NK-92 (cell line): Measurements from ENCODE around the gene RSF1.
"Not testable (repeated sequence)": the region's sequence is repeated elsewhere in the genome, so short reads cannot be mapped to it uniquely, and the experiment has no call there.

Source experiments
- DNase-seq: peaks from one replicate; lab custom pipeline; 2025; ENCODE audit not compliant: unreplicated experiment; lab: John Stamatoyannopoulos, UW

RSF1 gene, protein sequence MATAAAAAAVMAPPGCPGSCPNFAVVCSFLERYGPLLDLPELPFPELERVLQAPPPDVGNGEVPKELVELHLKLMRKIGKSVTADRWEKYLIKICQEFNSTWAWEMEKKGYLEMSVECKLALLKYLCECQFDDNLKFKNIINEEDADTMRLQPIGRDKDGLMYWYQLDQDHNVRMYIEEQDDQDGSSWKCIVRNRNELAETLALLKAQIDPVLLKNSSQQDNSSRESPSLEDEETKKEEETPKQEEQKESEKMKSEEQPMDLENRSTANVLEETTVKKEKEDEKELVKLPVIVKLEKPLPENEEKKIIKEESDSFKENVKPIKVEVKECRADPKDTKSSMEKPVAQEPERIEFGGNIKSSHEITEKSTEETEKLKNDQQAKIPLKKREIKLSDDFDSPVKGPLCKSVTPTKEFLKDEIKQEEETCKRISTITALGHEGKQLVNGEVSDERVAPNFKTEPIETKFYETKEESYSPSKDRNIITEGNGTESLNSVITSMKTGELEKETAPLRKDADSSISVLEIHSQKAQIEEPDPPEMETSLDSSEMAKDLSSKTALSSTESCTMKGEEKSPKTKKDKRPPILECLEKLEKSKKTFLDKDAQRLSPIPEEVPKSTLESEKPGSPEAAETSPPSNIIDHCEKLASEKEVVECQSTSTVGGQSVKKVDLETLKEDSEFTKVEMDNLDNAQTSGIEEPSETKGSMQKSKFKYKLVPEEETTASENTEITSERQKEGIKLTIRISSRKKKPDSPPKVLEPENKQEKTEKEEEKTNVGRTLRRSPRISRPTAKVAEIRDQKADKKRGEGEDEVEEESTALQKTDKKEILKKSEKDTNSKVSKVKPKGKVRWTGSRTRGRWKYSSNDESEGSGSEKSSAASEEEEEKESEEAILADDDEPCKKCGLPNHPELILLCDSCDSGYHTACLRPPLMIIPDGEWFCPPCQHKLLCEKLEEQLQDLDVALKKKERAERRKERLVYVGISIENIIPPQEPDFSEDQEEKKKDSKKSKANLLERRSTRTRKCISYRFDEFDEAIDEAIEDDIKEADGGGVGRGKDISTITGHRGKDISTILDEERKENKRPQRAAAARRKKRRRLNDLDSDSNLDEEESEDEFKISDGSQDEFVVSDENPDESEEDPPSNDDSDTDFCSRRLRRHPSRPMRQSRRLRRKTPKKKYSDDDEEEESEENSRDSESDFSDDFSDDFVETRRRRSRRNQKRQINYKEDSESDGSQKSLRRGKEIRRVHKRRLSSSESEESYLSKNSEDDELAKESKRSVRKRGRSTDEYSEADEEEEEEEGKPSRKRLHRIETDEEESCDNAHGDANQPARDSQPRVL (N-terminal part only)

DNA sequence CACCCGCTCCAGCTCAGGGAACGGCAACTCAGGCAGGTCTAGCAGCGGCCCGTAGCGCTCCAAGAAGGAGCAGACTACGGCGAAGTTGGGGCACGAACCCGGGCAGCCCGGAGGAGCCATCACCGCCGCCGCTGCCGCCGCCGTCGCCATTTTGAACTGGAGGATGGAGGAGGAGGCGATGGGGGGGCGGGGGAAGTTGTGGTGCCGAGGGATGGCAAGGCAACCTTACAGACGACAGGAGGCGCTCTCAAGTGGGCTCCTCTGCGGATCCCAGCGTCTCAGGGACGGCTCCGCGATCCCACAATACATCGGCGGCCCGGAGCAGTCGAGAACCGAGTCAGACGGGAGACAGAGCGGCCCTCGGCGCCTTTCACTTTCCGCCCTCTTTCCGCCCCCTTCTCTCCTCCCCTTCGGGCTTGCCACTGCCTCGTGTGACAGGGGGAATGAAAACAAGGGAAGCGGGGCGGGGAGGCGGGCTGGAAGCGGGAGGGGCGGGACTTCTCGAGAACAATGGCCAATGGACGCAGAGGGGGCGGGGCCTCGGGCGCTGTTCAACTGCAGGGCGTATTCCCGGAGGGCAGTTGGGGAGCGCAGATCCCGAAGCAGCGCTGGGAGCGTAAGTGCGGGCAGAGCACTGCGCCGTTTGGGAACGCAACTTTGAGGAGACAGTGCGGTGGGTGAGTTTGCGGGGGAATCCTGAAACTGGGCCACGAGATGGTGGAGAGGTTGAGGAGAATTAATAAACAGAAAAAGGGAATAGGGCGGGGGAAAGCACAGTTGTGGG lies at the start of gene RSF1, which contains the start of gene AAMDC:
Gene RSF1, minus strand, starts transcription at position 158 of the 784 bp plus-strand sequence. Its CDS starts 8 bp downstream, at position 150.
Gene AAMDC, plus strand, starts transcription at position 580 of the 784 bp plus-strand sequence. CDS start 21,353 bp downstream, outside the sequence.
- peak; percentile 81 for DNase-seq

DNA sequence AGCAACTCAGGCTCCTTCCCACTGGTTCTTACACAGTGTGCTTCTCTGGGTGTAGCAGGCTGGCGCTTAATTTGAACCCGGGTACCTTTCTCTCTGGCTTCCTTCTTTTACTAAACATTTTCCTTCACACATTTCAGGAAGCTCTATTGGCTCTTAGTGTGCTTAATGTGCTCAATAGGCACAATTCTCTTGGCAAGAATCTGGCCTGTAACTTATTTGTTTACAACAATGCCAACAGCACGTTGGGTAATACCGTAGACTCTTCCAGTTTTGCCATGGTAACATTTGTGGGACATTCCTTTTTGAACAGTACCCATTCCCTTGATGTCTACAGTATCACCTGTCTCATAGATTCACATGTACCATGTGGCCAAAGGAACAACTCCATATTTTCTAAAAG lies 48.2 kb upstream of the RSF1 start:
- no peak for DNase-seq

DNA sequence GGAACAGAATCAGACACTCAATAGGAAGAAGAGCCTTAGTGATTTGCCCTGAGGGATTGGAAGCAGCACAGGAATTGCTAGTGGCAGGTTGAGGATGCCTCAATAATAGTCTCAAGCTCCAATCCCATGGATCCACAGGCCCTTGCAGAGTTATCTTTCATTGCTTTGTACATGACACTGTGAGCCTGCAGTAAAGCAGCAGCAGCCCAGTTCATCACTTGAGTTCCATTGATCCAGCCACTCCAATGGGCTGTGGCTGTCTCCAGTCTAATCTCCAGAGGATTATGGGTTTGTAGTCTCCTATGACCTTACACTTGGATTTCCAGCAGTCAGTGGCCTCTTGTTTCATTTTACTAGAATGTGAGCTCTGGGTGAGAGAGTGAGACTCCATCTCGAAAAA lies 45.8 kb upstream of the RSF1 start:
- no peak for DNase-seq

DNA sequence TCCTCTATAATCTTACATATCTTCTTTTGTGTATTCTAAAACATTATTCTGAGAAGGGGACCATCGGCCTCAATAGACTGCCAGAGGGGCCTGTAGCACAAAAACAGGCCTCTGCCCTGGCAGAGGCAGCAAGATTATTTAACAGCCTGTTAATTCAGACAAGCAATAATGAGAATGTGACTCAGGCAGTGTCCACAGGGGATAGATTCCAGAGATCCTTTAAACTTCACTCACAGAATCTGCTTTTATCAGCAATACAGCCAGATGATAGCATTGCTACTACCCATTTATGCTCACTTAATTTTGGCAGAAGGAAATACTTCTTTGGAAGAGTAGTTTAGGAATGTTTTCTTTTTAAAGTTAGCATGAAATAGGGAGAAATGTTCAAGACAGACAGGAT lies 45.3 kb upstream of the RSF1 start:
- DNase-seq = no peak

DNA sequence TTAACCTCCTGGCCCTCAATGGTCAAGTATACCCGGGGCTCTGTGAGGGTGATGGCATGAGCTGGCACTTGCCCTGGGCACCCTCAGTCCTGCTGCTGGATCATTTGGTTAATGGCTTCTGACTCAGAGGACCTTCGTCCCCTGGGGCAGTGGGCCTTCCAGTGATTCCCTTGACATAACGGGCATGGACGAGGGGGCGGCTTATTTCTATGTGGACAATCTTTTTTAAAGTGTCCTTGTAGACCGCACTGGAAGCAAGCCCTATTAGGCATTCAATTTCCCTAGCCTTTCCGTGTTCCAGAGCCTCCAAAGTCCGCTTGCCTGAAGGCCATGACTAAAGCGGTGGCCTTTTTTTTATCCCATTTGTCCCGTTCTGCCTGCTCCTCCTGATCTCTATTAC lies 40.9 kb upstream of the RSF1 start:
- not testable (repeated sequence) for DNase-seq

DNA sequence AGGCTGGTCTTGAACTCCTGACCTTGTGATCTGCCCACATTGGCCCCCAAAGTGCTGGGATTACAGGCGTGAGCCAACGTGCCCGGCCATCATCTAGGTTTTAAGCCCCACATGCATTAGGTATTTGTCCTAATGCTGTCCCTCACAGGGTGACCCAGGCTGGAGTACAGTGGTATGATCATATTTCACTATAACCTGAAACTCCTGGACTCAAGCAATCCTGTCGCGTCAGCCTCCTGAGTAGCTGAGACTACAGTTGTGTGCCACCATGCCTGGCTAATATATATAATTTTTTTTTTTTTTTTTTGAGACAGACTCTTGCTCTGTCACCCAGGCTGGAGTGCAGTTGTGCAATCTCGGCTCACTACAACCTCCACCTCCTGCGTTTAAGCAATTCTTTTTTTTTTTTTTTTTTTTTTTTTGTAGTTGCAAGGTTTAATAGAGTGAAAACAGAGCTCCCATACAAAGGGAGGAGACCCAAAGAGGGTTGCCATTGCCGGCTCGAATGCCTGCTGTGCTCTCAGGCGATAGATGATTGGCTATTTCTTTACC lies 37.5 kb upstream of the RSF1 start:
- not testable (repeated sequence) for DNase-seq

DNA sequence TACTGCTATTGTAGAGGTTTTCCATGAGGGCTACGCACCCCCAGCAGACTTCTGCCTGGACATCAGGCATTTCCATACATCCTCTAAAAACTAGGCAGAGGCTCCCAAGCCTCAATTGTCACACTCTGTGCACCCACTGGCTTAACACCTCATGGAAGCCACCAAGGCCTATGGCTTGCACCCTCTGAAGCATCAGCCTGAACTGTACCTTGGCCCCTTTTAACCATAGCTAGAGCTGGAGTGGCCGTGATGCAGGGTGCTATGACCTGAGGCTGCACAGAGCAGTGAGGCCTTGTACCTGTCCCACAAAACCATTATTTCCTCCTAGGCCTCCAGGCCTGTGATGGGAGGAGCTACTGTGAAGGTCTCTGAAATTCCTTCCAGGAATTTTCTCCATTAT lies 34.3 kb upstream of the RSF1 start:
- DNase-seq = no peak

DNA sequence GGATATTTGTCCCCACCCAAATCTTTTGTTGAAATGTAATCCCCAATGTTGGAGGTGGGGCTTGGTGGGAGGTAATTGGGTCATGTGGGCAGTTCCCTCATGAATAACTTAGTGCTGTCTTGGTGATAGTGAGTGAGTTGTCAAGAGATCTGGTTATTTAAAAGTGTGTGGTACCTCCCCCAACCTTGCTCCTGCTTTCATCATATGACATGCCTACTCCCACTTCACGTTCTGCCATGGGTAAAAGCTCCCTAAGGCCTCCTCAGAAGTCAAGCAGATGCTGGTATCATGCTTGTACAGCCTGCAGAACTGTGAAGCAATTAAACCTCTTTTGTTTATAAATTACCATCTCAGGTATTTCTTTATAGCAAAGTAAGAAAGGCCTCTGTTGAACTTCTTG lies 31.0 kb upstream of the RSF1 start:
- DNase-seq = no peak

DNA sequence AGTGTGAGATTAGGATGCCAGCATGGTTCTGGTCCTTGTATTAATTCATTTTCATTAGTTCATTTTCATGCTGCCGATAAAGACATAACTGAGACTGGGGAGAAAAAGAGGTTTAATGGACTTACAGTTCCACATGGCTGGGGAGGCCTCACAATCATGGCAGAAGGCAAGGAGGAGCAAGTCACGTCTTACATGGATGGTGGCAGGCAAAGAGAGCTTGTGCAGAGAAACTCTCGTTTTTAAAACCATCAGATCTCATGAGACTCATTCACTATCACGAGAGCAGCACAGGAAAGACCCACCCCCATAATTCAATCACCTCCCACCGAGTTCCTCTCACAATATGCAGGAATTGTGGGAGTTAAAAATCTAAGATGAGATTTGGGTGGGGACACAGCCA lies 23.2 kb upstream of the RSF1 start:
- DNase-seq = not testable (repeated sequence)

DNA sequence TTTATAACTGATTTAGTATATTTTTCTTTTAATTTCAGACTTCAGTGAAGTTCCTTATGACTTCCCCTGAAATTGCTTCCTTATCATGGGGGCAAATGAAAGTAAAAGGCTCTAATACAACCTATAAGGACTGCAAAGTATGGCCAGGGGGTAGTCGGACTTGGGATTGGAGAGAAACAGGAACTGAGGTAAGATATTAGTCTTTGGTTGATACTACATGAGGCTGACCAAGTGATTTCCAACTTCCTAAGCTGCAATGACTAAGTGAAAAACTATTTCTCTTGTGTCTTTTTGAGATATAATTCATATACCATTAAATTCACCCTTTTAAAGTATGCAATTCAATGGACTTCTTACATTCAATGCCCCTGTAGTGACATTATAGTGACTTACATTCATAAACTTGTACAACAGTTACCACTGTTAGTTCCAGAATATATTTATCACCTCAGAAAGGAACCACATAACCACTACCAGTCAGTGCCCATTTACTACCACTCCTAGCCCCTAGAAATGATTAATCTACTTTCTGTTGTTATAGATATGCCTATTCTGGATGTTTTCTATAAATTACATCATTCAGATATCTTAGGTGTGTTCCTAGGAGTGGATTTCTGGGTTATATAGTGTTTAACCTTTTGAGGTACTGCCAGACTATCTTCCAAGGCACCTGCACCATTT lies 22.1 kb upstream of the RSF1 start:
- no peak for DNase-seq

DNA sequence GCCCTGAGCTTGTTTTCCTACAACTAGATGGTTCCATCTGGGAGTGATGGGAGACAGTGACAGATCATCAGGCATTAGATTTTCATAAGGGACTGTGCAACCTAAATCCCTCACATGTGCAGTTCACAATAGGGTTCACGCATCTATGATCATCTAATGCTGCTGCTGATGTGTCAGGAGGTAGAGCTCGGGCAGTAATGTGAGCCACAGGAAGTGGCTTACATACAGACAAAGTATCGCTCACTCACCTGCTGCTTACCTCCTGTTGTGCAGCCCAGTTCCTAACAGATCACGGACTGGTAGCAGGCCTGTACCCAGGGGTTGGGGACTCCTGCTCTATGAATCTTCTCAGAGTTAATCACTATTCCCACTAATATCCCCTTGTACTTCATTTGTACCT lies 12.8 kb upstream of the RSF1 start:
- DNase-seq = no peak

DNA sequence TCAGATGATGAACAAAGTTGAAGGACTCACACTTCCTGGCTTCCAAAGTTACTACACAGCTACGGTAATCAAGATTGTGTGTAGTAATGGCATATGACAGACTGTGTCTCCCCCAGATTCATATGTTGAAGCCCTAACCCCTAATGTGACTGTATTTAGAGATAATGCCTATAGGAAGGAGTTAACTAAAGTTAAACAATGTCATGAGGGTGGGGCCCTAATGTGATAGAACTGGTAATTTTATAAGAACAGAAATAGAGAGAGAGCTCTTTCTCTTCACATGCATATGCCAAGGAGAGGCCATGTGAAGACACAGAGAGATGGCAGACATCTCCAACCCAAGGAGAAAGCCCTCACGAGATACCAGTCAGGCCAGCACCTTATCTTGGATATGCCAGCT lies 8.4 kb upstream of the RSF1 start:
- DNase-seq = no peak

DNA sequence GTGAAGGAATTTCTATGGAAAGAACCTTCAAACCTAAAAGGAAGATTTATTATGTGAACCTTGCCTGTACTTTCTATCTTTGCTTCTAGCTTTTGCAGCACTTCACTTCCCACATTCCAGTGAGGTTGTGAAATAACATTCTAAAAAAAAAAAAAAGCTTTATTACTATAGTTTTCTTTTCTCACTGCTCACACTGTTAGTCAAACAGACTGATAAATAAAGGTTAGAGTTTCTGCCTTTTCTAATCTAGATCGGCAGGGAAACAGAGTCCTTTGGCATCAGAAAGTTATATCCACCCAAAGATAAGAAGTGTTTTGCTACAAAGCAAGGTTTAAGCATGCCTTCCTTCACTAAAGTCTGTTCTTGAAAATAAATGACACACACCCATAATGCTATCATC lies 3.3 kb upstream of the RSF1 start:
- no peak for DNase-seq

DNA sequence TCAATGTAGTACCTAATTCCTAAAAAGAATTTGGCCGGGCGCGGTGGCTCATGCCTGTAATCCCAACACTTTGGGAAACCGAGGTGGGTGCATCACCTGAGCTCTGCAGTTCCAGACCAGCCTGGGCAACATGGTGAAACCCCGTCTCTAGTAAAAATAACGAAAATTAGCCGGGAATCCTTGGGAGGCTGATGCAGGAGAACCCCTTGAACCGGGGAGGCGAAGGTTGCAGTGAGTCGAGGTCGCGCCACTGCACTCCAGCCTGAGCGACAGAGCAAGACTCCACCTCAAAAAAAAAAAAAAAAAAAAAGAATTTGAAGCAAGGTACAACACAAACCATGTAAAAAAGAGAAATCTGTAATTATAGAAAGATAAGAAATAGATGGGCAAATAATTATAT lies 1.6 kb upstream of the RSF1 start:
- DNase-seq = not testable (repeated sequence)

DNA sequence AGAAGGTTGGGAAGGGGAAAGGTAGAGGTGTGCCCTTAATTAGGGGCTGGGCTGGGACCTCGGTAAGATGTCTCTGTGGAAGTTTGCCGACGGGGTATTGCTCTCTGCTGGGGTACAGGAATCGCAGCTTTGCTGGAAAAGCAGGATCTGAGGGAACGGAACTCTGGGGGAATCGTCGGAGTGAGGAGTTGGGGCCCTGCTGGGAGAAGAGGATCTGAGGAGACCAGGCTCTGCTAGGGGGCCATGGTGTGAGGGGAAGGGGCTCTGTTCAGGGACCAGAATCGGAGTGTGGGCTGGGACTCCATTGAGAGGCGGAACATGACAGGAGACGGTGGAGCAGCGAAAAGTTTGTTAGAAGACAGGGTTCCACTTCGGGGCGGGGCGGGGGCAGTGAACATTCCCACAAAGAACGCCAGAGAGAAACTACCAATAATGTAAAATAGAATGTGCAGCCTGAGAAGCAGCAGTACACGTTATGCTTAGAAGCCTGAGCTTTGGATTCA lies 878 bp upstream of the RSF1 start:
- no peak for DNase-seq

DNA sequence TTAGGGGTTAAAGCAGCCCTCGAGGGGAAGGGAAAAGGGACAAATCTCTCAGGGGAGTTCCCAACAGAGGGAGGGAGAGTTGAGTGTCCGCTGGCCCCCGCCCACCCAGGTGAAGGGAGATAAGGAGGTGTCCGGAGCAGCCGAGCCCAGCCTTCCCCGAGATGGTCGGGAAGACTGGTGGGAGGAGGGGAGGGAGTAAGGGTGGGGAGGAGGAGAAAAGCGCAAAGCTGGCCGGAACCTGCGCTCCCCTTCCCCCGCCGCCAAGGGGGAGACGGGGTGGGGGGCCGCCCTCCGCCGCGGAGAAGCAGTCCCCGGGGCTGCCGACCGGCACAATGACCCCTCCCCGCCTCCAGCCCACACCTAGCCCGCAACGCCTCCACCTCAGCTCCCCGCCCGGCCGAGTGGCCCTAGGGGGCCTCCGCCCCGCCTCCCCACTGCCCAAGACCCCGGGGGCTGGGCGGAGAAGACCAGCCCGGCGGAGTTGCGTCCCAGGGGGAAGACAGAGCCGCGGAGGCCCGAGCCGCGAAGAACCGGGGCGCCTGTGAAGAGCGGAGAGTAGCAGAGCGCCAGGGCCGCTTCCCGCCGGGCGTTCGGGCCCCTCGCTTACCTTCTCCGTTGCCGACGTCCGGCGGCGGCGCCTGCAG lies 479 bp downstream of the RSF1 start:
- DNase-seq = no peak

DNA sequence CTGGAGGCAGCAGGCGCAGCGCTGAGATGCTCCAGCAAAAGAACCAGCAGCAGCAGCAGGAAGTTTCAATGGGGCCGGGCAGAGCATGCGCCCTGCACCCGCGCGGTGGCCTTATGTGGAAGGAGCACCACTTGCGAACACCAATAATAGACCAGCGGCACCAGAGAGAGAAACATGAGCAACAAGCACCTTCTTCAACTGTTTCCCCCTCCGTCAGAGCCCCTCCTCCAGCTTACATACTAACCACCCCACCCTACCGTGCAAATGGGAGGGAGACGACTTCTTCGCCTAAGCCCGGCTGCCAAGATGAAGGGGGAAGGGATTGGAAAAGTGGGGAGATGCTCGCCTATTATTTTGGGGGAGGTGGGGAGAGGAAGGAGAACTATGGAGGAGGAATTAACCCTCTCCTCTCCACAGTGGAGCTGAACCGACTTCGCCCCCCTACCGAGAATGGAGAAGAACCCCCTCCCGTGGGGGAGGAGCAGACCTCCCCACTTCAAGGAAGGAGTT lies 1.1 kb downstream of the RSF1 start:
- peak; percentile 15 for DNase-seq

DNA sequence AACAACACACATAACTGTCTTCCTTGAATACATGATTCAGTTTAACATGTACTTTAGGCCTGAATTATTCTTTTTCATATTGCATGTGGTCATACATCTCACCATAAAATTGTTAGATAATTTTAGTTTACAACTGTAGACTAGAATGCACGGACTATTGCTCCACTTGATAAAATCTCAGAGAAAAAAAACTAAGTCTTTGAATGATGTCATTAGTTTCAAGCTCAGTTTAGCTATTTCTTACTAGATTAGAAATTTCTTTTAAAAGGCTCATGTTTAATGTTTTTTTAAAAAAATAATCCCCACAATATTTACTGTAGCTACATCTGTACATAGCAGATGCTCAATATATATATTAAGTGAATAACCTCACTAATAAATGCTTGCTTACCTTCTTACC lies 5.1 kb downstream of the RSF1 start:
- DNase-seq = no peak

DNA sequence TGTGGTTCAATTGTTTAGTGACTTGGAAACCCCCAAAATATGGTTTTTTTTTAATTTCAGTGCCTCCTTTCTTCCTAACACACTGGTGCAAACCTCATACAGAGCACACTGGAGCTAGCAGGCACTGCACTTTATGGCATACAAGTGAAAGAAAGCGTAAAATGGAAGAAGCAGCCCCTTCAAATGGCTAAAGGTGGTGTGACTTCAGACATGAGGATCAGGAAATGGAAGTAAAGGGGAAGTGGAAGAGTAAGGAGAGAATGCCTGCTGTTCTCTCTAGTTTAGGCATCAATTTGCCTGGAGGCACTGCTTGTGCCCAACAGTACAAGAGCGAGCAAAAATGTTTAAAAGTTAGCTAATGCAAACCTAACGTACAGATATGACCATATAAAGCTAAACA lies 5.7 kb downstream of the RSF1 start:
- no peak for DNase-seq
